Measurements from ENCODE around the gene PSORS1C2. TPM values are rescaled to one million over a fixed set of nuclear protein-coding genes. Genes with fewer than 3 reads are reported as not detected.
"Not testable (repeated sequence)": the region's sequence is repeated elsewhere in the genome, so short reads cannot be mapped to it uniquely, and the experiment has no call there.

PSORS1C2 gene
- total RNA-seq (2014; rRNA removed; shearing (Covaris generic)): not detected in 2 replicates

- DNase-seq (ENCODE audit: low spot score): no peak
These were observed at the start of gene PSORS1C2 for GRCh38 chr6:31138982-31139381. PSORS1C2 (minus strand) TSS chr6:31139066; CDS start chr6:31139026, 40 bp downstream.

- peak; percentile 16 for DNase-seq (ENCODE audit: low spot score)
These were observed 48.9 kb upstream of the PSORS1C2 start for GRCh38 chr6:31187780-31188194.

DNA sequence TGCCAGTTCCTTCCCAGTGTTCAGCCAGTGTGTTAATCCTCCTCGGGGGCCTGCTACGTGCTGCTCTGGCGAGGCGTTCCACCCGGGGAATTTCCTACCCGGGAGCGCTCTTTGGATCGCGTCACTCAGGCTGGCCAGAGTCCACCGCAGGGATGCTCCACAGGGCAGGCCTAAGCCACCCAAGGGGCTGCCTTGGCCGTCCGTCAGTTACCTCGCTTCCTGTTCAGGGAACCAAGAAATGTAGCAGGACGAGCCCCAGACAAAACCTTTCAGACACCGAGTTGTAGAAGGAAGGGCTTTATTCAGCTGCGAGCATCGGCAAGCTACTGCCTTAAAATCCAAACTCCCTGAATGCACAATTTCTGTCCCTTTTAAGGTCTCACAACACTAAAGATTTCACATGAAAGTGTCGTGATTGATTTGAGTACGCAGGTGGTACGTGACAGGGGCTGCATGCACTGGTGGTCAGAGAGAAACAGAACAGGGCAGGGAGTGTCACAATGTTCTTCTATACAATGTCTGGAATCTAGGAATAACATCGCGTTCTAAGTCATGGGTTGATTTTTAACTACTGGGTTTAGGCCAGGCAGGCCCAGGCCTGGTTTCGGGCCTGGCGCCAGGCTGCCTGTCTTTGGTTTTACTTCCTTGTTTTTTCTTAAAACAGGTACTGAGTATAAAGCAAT, 47.3 kb upstream of the PSORS1C2 start:
- DNase-seq (ENCODE audit: low spot score): no peak

DNA sequence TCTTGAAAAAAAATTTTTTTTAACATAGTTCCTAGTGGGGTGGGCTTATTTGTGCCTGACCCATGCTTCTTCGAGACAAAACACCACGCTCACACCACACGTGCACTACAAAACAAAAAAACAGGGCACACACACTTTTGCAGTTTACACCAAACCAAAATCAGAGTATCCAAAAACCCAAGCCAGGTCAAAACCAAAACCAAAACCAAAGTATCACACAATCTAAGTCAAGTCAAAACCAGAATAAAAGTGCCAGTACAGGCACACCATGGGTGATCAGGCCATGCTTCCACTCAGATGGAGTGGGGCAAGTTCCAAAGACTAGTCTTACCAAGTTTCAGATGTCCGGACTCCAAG, 46.8 kb upstream of the PSORS1C2 start:
- DNase-seq (ENCODE audit: low spot score): not testable (repeated sequence)

GRCh38 chr6:31183859-31184258, 45.0 kb upstream of the PSORS1C2 start:
- DNase-seq (ENCODE audit: low spot score): not testable (repeated sequence)

DNA sequence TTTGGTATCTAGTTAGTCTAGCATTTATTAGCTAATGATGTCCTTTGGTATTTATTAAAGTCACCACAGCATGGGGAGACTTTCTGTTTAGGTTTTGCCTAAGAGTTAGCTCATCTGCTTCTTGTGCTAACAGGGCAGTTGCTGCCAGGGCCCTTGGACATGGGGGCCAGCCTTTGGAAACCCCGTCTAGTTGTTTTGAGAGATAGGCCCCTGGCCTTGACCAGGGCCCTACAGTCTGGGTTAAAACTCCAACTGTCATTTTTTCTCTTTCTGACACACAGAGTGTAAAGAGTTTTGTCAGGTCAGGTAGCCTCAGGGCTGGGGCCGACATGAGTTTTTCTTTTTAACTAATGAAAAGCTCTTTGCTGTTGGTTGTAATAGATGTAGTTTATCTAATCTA, 44.4 kb upstream of the PSORS1C2 start:
- DNase-seq (ENCODE audit: low spot score): not testable (repeated sequence)

DNA sequence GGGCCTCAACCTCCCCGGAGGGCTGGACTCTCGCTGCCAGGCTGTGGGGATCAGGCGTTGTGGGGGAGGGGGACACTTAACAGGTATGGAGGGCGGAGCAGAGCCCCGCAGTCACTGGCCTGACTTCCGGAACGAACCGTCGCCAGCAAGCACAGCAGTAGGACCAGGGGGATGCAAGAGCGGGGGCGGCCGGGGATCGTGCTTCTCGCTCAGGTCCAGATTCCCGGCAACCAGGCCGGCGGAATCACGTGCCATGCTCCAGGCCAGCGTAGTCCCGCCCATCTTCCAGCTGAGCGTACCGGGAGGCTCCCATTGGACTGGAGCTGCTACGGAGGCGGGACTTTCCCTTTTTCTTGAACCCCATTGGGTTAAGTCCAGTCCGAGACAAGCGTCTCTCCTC, 41.6 kb upstream of the PSORS1C2 start:
- peak; percentile 66 for DNase-seq (ENCODE audit: low spot score)

DNA sequence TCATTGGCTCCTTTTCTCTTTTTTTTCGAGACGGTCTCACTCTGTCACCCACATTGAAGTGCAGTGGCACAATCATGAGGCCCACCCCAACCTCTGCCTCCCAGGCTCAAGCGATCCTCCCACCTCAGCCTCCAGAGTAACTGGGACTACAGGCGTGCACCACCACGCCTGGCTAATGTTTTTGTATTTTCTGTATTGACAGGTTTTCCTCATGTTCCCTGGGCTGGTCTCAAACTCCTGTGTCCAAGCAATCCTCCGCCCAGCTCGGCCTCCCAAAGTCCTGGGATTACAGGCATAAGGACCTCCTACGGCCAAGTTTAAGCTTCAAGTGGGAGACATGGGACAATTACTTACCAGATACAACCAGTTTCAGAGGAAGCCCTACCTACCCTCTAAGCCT, 41.0 kb upstream of the PSORS1C2 start:
- no peak for DNase-seq (ENCODE audit: low spot score)

DNA sequence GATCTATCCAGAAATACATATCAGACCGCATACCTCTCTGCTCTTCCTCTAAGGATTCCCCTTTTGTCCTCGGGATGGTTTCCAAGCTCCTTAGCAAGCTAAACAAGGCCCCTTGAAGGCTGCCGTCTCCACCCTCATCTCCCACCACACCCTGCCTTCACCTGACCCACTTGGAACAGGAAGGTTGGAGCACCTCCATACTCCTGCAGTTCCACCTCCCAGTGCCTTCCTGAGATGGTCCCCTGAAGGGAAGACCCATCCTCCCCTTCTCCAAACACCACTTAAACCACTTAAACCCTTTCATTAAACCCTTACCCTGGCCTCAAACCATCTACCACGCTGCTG, 40.1 kb upstream of the PSORS1C2 start:
- DNase-seq (ENCODE audit: low spot score): no peak

- DNase-seq (ENCODE audit: low spot score): no peak
These were observed 39.5 kb upstream of the PSORS1C2 start for GRCh38 chr6:31178143-31179041.

DNA sequence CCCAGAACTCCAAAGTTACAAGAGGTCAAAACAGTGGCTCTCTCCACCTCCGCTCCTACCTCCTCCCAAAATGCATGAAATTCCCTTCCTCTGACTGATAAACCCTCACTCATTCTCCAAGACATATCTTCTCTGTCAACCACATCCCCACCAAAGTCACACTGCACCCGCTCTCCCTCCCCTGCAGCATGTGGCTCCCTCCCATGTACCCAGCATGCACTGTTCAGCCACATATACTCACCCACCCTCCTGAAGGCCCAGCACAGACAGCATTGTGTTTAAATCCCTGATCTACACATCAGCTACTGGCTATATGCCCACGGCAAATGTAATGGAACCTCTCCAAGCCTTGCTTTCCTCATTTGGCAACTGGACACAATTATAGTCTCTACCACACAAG, 37.1 kb upstream of the PSORS1C2 start:
- peak; percentile 73 for DNase-seq (ENCODE audit: low spot score)

- DNase-seq (ENCODE audit: low spot score): no peak
These were observed 35.5 kb upstream of the PSORS1C2 start for GRCh38 chr6:31174378-31174777.

DNA sequence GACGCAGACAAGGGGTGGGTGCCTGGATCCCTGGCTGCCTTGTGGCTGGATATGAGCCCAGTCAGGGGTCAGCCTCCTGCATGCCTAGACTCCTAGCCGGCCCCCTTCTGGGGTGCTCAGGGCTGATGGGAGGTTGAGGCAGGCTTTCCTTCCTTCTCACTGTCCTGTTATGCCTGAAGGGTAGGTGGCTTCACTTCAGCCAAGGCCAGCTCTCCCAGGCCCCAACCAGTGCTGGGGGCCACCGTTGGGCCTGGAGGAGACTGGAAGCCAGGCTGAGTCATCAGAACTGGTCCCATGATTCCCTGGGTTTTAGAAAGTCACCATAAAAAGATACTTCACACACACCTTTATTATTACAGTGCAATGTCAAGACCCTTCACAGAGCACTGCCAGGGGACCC, 34.5 kb upstream of the PSORS1C2 start:
- DNase-seq (ENCODE audit: low spot score): no peak

GRCh38 chr6:31172973-31173384, 34.1 kb upstream of the PSORS1C2 start:
- DNase-seq (ENCODE audit: low spot score): no peak

DNA sequence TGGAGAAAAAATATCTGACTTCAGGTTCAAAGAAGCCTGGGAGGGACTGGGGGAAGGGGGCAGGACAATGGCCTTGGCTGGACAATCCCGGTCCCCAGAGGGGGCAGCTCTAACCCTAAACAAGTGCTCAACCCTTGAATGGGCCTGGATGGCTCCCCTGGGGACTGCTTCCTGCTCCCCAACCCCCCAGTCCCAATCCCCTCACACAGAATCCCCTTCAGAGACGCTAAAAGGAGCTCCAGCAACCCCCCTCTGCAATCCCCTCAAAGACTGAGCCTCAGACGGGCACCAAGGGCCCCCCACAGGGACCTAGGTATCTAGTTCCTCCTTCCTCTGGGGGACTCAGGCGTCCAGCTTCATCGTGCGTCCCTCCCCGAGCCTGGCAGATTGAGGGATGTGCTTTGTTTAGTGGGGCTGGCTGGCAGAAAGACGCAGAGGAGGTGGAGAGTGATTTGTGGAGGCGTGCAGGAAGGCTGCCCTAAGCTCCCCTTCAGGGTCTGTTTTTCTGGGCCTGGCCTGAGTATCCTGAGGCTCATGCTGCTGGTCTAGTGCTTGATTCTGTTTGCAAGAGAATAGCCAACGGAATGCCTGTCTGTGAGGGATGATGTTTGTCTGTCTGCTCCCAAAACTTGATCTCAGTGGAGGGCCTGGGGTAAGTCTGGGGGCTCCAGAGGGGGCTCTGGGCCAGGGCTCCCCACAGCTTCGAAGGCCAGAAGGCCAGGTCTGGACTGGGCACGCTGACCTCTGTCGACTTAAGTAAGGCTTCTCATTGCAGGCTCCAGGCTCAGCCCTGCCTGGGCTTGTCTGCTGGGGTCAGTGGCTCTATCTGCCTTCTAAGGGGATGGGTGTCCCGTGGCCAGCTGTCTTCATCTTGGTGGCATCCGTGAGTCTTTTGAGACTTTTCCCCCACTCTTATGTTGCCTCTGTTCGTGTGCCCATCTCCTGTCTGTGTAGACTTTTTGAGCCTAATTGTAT, 33.4 kb upstream of the PSORS1C2 start:
- no peak for DNase-seq (ENCODE audit: low spot score)

DNA sequence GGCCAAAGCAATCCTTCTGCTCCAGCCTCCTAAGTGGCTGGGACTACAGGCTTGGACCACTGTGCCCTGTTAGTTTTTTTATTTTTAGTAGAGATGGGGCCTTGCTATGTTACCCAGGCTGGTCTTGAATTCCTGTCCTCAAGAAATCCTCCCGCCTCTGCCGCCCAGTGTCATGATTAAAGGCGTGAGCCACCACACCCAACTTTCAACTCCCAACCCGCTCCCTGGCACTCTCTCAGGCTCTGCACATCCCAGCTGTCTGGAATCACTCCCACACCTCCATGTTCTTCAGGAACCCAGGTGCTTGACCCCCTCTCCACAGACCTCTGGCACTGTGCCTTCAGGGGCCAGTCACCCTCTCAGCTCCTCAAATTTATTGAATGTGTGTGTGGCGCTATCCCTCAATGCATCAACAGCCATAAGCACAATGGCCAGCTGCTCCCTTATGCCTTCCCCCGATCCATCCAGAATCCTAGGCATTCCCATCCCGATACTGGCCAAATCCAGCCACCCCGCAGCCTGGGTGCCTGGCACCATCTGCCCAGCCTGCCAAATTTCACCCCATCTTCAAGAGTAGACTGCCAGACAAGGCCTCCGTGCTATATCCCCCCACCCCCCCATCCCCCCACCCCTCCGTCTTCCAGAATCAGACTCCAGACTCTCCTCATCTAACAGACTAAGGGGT, 32.3 kb upstream of the PSORS1C2 start:
- DNase-seq (ENCODE audit: low spot score): no peak

DNA sequence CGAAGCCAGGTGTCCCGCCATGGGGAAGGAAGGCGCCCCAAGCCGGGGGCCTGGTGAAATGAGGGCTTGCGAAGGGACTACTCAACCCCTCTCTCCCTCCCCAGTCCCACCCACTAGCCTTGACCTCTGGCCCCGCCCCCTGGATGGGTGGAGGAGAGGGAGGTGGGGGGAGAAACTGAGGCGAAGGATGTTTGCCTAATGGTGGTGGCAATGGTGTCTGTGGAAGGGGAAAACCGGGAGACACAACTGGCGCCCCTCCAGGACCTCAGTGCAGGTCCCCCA, 31.7 kb upstream of the PSORS1C2 start, which contains the start of gene POU5F1:
TSS of gene POU5F1 (minus strand) at position 83 of the 282 bp plus-strand sequence. CDS start at position 21, 62 bp downstream.
- no peak for DNase-seq (ENCODE audit: low spot score)

DNA sequence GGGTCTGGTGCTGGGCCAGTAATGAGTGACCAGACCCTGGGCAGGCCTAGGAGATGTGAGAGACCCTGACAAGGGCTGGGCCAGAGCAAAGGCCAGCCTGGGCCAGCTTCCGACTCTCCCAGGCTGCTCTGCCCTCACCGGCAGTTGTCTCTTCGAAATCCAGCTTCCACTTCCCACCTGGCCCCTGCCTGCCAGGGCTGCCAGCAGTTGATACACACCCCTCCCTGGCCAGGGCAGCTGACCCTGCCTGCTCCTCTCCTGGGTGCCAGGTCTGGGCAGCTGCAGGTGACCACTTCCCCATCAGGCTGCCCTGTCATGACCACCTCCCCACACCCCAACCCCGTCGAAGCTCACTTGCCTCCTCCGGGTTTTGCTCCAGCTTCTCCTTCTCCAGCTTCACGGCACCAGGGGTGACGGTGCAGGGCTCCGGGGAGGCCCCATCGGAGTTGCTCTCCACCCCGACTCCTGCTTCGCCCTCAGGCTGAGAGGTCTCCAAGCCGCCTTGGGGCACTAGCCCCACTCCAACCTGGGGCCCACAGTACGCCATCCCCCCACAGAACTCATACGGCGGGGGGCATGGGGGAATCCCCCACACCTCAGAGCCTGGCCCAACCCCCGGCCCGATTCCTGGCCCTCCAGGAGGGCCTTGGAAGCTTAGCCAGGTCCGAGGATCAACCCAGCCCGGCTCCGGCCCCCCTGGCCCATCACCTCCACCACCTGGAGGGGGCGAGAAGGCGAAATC, 31.2 kb upstream of the PSORS1C2 start:
- DNase-seq (ENCODE audit: low spot score): not testable (repeated sequence)

DNA sequence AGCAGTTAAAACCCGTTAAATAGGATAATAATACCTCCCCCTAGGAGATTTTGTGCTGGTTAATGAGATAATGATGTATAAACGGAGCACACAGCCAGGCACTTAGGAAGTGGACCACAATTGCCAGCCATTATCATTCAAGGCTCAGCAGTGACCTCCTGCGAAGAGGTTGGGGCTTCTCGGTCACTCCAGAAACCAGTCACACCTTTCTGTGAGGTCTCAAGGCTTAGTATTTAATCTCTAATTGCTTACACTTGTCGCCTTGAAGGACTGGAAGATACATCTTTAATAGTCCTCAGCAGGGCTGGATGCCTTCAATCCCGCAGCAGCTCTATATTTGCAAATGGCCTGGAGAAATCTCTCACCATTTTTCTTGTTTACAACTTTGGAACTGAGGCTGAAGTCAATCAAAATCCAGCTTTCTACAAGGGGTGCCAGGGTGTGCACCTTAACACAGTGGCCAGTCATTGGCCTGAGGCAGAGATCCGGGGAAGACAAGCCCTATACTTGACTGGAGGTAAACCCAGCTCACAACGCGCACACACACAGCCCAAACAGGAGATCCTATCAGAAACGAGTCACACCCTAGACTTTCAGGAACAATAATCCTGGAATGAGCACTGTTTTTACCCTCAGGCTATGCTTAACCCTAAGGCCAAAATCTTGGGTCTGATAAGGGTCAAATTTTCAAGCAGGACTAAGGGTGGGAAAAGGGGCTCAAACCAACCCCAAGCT, 30.4 kb upstream of the PSORS1C2 start:
- DNase-seq (ENCODE audit: low spot score): no peak

DNA sequence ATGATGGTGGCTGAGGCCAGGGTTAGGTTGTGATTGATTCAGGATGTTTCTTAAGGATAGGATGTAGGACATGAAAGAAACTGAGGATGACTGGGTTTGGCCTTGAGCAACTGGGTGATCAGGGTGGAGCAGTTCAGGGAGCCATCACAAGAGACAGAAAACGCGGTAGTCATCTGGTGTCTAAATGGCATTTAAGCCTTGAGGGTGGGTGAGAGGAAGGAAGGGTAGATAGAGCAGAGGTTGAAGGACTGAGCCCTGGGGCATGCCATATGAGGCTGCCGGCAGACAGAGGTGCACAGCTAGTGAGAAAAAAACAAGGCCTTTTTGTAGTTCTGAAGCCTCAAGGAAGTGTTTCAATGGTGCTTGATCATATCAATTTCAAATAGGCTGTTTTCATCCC, 29.7 kb upstream of the PSORS1C2 start:
- DNase-seq (ENCODE audit: low spot score): no peak

All from A172 (cell line).